Liver (tissue), 3 donors: ENCODE data around the gene LAD1.

Experiments used
- CTCF ChIP-seq: fragments of 150-350 bp; IDR thresholded peaks from 2 replicates; pipeline ENCODE4 v1.5.1; 2017; ENCODE audit warnings: improper control_type of control experiment, low read depth, low read length; ENCODE audit not compliant: missing input control
- EGR1 ChIP-seq, 2 donors: IDR thresholded peaks; 2 replicates each; pipeline ENCODE4 v1.6.1; 2016 to 2018; ENCODE audit warnings: antibody characterized with exemption in 2 of 2, low read depth in 2 of 2
- GABPA ChIP-seq, 2 donors: IDR thresholded peaks in 1 of 2; conservative IDR thresholded peaks in 1 of 2; 2 replicates each; pipeline ENCODE4 v1.6.1; 2016; ENCODE audit warnings: antibody characterized with exemption in 2 of 2, mild to moderate bottlenecking in 1 of 2, moderate library complexity in 1 of 2
- HNF4G ChIP-seq: IDR thresholded peaks from 2 replicates; pipeline ENCODE4 v1.6.1; 2016; ENCODE audit warnings: antibody characterized with exemption
- JUND ChIP-seq, 2 donors: IDR thresholded peaks; 2 replicates each; pipeline ENCODE4 v1.6.1; 2016; ENCODE audit warnings: antibody characterized with exemption in 2 of 2
- MAX ChIP-seq: IDR thresholded peaks from 2 replicates; pipeline ENCODE4 v1.6.1; 2016; ENCODE audit warnings: antibody characterized with exemption
- RAD21 ChIP-seq, 2 donors: IDR thresholded peaks; 2 replicates each; pipeline ENCODE4 v1.6.1; 2016; ENCODE audit warnings: antibody characterized with exemption in 2 of 2, mild to moderate bottlenecking in 2 of 2
- REST ChIP-seq: IDR thresholded peaks from 2 replicates; pipeline ENCODE4 v1.6.1; 2016; ENCODE audit warnings: antibody characterized with exemption, mild to moderate bottlenecking
- RXRA ChIP-seq, 2 donors: IDR thresholded peaks; 2 replicates each; pipeline ENCODE4 v1.6.1; 2017 to 2018; ENCODE audit warnings: antibody characterized with exemption in 2 of 2, mild to moderate bottlenecking in 1 of 2
- SP1 ChIP-seq: IDR thresholded peaks from 2 replicates; pipeline ENCODE4 v1.6.1; 2018; ENCODE audit warnings: antibody characterized with exemption, mild to moderate bottlenecking
- TAF1 ChIP-seq: conservative IDR thresholded peaks from 2 replicates; pipeline ENCODE4 v1.6.1; 2016; ENCODE audit warnings: antibody characterized with exemption, mild to moderate bottlenecking
- YY1 ChIP-seq: IDR thresholded peaks from 2 replicates; pipeline ENCODE4 v1.6.1; 2016; ENCODE audit warnings: antibody characterized with exemption, mild to moderate bottlenecking
- donor health status: healthy.
- donor health status: healthy.

- TF ChIP-seq CTCF (no peak), GABPA (IDR thresholded peaks at IDR 0.05 in 1 of 2, conservative IDR thresholded peaks at IDR 0.05 in 1 of 2) (no peak), TAF1 (no peak), RAD21 (IDR thresholded peaks at IDR 0.05) (no peak), JUND (IDR thresholded peaks at IDR 0.05) (no peak), MAX (no peak), EGR1 (IDR thresholded peaks at IDR 0.05; ENCODE audit: low read depth in 2 of 2) (no peak), SP1 (no peak), REST (no peak), HNF4G (no peak), YY1 (no peak), RXRA (IDR thresholded peaks at IDR 0.05) (no peak)
Measured at GRCh38 chr1:201379733-201380242, 19.3 kb downstream of the LAD1 start.
